HG03060 (cell line): ENCODE measurements around the gene POLR3GL.
"Not testable (repeated sequence)": the region's sequence is repeated elsewhere in the genome, so short reads cannot be mapped to it uniquely, and the experiment has no call there.

Experiments used
- ATAC-seq: cut with Tn5 transposase; IDR thresholded peaks from one replicate; pipeline ENCODE4 v1.9.1; 2021; ENCODE audit warnings: low read depth, moderate number of reproducible peaks; ENCODE audit not compliant: unreplicated experiment

The POLR3GL gene, protein sequence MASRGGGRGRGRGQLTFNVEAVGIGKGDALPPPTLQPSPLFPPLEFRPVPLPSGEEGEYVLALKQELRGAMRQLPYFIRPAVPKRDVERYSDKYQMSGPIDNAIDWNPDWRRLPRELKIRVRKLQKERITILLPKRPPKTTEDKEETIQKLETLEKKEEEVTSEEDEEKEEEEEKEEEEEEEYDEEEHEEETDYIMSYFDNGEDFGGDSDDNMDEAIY

DNA sequence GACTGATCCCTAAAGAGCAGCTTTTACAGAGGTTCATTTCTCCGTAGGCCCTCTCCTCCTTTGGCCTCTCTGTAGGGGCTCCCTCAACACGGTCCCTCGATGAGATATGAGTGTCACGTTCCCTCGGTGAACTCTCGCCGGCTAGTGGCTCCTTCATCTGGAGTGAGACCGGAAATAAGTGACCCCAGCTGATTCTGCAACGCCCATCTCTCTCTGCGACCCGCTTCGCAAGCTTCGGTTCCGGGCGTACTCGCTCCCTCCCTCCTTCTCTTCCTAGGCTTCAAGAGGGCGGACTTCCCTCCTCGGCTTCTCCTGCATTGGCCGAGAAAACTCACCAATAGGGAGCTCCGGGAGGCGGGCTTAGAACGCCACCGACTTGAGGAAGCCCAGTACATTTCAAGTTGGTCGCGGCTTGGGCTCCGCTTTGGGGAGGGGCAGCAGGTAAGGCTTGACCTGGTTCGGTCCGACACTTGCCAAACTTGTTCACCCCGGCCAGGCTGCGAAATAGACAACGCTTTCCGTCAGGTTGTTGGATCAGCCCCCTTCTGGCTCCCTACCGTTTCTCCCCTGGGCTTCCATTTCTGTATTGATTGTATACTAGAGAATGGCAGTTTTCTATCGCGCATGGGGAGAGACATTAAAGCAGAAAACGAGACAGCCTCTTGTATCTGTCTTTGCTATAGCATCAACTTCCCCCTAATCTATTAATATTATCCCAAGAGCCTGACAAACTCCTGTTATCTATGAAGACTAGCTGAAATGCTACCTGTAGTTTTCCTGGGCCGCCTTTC lies at the start of gene POLR3GL, which contains the start of gene ANKRD34A:
POLR3GL (plus strand) TSS at position 363 of the 791 bp plus-strand sequence. CDS start 10,176 bp downstream, outside the sequence.
ANKRD34A (minus strand) TSS at position 248 of the 791 bp plus-strand sequence. CDS start 2,816 bp downstream, outside the sequence.
- ATAC-seq = peak; percentile 61

DNA sequence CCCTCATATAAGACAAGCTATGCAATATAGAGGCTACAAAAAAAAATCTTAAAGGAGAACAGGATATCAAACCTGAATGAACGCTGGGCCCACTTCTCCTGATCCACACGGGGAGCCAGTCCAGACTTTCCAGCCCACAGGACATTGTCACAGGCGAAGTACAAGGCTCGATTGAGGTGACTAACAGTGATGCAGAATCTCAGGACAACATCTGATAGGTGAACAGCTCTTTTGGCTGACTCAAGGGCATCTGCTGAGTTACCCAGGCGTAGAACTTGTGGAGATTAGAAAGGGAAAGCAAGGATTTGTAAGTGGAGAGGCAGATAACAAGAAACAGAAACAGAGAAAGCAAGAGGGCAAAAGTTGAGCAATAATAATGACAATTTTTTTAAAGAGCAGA lies 47.7 kb upstream of the POLR3GL start:
- no peak for ATAC-seq

DNA sequence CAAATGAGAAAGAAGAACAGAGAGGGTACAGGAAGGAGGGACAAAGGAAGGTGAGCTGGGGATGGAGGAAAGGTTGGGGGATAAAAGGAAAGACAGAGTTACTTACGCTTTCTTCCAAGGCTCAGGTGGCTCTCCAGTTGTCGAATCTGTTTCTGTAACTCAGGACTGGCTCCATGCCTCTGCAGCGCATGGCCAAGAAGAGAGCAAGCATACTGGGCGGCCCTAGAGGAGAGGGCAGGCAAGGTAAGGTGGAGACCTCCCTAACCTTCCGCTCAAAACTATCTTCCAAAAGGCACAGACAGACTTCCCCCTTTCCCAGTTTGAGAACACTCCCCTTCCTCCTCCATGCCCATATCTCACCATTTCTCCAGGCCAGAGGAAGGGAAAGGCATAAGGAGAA lies 46.9 kb upstream of the POLR3GL start:
- no peak for ATAC-seq

DNA sequence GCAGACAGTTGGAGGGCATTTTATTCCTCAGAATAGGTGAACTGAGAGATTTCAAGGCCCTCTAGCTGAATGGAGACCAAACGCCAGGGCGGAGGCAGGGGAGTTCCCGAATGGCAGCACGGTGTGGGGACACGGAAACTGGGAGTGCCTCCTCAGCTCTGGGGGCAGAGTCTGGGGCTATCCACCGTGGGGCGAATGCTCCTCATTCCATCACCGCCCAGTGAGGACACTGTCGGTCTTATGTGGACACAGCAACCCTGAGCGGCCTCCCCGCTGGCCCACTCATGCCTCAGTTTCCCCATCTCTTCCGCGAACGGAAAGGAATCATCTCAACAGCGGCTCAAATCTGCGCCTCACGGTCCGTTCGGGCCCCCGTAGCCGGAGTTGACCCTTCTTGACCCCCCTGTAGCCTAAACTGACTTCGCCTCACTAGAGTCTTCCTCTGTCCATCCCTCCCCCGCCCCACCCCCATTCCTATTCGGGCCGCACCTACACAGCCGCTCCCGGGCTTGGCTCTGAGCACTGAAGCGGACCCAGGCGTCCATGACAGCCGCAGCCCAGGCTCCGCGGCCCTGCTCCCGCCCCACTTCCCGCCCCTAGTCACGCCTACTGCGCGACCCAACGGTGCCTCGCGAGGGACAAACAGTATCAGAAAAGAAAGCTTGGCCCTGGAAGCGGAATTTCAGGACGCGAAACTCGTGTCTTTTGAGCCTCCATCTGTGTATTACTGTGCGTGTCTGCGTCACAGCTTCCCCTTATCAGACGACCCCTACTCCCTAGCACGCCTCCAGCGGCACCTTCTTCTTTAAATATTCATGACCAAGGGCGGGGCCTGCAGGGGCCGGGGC lies 46.1 kb upstream of the POLR3GL start, which contains the start of gene PEX11B:
PEX11B (minus strand) TSS at position 574 of the 848 bp plus-strand sequence; CDS start at position 545, 29 bp downstream.
- peak; percentile 51 for ATAC-seq

DNA sequence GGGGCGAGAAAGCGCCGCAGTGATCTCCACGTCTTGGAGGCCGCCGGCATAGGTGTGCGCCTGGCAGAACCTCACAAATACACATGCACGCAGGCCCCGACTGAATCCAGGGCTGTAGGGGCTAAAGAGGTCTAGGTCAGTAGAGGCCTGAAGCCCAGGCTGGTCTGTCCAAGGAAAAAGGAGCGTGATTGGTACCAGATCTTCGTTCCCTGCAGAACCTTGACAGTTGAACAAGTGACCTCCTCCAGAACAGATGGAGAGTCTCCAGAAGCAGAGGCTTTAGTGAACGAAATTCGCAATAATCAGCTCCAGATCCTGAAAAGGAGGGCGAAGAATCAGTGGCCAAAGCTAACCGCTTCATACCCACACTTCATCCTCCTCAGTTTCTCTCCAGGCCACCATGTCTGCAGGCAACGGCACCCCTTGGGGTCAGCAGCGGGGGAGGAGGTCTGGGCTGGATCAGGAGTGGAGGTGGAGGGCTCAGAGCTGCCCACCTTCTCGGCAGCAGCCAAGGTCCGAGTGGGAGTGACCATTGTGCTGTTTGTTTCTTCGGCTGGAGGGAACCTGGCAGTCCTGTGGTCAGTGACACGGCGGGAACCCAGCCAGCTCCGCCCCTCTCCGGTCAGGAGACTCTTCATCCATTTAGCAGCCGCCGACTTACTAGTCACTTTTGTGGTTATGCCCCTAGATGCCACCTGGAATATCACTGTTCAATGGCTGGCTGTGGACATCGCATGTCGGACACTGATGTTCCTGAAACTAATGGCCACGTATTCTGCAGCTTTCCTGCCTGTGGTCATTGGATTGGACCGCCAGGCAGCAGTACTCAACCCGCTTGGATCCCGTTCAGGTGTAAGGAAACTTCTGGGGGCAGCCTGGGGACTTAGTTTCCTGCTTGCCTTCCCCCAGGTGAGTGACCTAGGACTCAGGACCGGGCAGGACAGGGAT lies 45.2 kb upstream of the POLR3GL start:
- ATAC-seq = no peak

DNA sequence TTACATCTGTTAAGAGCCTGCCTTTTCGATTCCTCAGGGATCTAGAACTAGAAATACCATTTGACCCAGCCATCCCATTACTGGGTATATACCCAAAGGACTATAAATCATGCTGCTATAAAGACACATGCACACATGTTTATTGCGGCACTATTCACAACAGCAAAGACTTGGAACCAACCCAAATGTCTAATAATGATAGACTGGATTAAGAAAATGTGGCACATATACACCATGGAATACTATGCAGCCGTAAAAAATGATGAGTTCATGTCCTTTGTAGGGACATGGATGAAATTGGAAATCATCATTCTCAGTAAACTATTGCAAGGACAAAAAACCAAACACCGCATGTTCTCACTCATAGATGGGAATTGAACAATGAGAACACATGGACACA lies 44.2 kb upstream of the POLR3GL start:
- not testable (repeated sequence) for ATAC-seq

DNA sequence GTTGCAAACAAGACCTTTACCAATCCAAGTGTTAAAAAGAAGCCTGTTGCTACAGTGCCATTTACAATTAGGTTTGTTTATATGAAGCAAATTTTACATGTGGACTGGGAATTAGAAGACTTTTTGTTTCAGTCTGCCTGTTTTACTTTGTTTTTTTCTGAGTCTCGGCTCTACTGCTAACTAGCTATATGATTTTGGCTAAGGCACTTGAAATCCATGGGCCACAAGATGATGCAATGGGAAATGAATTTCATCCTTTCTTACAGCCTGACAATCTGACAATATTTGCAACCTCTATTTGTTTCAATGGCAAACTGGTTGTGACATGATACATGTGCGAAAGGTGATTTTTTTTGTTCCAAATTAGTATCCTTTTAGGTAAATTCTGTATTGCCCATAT lies 42.2 kb upstream of the POLR3GL start:
- ATAC-seq = no peak

DNA sequence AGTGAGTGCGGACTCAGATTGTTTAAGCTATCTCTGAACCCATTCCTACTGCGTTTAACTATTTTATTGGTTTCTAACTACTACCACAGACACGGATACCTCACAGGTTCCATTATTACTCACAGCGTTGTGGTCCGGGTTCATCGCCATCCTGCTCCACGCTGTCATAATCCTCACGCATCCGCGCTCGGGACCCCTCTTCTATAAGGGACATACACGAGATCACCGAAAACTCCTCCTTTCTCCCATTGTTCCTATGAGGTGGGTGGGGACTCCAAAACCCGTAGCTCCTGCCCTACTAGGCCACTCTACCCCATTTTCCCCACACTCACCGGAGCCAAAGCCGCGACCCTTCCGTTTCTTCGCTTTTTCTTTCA lies 37.8 kb upstream of the POLR3GL start:
- ATAC-seq = no peak

DNA sequence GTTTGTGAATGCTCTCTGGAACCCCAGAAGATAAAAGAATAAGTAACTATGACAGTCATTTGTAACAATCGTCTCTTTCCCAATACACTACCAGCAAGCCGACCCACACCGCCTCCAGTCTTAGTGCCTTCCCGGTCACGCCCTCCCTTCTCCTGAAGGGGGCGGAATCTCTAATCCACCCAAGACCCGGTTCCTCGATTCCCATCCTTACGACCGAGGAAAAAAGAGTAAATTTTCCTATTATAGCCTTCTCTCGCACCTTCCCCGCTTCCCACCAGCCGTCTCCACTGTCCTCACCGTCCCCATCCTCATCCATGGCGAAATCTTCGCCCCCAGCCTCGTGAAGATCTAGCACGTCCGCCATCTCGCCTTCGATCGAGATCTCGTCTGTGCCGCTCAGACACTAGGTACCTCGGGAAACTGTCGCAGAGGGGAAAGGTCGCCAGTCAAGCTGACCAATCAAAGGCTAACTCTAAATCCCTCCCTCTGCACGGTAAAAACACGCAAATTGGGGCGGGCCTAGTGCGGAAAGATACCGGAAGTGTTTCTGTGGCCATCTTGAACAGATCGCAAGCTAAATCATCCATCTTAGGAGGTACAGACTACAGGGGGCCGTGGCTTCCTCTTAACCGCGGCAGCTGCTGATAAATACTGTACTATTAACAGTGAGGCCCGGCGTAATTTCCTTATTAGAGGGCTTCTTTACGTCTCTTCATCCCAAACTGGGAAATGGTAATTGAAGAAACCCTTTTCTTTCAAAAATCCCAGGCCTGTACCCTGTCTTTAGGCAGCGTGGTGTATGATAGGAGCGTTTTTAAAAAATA lies 37.2 kb upstream of the POLR3GL start, which contains the start of gene RBM8A:
RBM8A (minus strand) TSS at position 422 of the 824 bp plus-strand sequence; CDS start at position 364, 58 bp downstream.
- ATAC-seq = peak; percentile 93

DNA sequence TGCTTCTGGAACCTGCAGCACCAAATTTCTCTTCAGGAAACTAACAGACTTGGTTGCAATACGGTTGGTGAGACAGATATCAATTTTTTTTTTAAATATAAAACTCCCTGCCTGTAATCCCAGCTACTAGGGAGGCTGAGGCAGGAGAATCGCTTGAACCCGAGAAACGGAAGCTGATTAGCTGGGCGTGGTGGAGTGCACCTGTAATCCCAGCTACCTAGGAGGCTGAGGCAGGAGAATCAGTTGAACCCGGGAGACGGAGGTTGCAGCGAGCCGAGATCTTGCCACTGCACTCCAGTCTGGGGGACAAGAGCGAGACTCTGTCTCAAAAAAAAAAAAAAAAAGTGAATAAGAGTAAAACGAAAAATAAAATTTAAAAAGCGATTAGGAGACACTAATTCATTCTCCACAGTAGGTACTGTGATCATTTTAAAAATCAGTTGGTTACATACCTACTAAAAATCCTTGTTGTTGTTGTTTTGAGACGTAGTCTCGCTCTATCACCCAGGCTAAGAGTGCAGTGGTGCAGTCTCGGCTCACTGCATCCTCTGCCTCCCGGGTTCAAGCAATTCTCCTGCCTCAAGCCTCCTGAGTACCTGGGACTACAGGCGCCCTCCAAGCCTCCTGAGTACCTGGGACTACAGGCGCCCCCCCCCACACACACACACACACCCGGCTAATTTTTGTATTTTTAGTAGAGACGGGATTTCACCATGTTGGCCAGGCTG lies 36.4 kb upstream of the POLR3GL start:
- no peak for ATAC-seq

DNA sequence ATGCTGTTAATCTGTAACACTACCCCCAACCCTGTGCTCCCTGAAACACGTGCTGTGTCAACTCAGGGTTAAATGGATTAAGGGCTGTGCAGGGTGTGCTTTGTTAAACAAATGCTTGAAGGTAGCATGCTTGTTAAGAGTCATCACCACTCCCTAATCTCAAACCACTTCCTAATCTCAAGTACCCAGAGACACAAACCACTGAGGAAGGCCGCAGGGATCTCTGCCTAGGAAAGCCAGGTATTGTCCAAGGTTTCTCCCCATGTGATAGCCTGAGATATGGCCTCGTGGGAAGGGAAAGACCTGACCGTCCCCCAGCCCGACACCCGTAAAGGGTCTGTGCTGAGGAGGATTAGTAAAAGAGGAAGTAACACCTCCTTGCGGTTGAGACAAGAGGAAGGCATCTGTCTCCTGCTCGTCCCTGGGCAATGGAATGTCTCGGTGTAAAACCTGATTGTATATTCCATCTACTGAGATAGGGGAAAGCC lies 31.9 kb upstream of the POLR3GL start:
- not testable (repeated sequence) for ATAC-seq

DNA sequence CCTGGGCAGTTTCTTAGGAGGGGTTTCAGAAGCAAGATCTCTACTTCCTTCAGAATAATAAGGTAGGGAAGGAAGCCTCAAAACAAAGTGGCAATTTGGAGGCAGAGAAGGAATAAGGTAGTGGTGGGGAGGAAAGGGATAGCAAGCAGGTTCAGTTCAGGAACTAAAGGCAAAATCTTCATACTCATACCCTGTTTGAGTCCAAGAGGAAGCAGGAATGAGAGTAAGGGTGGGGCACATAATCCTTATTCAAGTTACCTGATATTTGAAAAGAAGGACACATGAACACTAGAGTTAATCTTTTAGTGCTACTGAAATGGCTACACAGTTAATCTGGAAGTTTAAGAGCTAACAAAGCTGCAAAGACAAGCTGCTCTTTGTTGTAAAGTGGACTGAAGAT lies 28.8 kb upstream of the POLR3GL start:
- ATAC-seq = no peak

DNA sequence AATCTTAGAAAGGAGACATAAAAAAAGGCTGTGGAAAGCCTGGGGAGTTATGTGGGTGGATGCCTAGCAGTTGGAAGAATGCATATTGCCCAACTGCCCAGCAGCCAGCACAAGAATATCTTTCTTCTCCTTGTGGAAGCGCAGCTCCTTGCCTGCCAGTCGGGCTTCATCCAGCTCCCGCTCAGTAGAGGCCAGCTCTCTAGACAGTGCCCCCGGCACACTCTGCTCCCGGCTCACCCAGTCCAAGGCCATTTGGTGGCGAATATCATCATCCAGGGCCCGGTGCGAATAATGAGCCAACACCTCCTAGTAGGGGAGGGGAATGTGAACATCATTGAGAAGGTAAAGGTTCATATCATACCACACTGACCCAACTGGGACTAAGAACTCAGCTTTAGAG lies 28.2 kb upstream of the POLR3GL start:
- no peak for ATAC-seq

DNA sequence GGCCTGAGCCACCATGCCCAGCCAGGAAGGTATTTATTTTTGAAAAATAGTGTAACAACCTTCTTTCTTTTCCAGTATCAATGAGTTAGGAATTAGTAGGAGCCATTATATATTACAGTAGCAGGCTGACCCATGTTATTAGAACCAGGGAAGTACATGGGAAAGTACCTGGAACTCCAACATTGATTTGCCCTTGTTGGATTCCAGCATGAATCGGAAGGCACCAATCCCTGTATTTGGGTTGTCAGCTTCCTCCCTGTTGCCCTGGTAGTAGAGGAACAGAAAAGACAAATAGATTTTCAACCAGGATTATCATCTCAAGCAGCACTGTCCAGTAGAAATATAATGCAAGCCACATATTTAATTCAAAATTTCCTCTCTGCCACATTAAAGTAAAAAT lies 27.1 kb upstream of the POLR3GL start:
- ATAC-seq = no peak

DNA sequence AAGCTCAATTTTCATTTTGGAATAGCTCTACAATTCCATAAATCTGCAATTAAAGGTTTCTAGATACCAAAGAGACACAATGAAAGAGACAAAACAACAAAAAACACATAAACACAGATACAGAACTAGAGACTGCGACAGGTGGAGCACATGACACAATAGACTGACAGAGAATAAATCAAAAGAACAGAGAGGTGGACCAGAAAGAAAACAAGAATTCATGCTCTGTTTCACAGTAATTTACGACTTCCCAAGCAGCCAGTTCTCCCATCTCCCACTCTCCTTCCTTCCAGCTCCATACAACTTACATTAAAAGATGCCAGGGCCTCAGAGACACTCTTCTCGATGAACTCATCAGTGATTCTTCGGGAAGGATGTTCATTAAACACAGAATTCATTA lies 22.1 kb upstream of the POLR3GL start:
- no peak for ATAC-seq

DNA sequence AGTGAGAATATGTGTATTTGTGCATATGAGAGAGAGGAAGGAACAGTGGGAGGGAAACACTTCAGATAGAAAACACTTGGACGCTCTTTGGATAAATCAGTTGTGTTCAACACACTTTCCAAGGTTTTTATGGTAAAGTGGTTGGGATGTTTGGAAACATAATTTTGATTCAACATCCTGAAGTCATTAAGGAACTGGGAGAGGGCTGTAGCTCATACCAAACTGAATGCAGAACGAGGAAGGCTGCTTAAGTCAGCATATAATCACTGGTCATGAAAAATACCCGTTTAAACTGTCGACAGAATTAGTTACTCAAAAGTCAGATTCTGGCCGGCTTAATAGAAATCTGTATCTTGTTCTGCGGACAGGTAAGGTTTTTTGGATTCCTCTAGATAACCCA lies 21.6 kb upstream of the POLR3GL start:
- ATAC-seq = no peak

DNA sequence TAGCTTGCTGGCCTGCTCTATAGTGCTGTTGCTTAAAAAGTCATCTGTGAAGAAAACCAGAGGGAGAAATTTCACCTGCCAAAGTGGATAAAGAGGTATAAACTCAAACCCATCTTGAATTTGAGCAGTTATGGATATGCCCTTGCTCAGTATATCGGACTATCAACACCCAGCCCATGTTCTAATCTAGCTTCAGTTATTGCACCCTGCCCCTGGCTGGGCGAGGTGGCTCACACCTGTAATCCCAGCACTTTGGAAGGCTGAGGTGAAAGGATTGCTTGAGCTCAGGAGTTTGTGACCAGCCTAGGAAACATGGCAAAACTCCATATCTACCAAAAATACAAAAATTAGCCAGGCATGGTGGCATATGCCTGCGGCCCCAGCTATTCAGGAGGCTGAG lies 20.0 kb upstream of the POLR3GL start:
- no peak for ATAC-seq

DNA sequence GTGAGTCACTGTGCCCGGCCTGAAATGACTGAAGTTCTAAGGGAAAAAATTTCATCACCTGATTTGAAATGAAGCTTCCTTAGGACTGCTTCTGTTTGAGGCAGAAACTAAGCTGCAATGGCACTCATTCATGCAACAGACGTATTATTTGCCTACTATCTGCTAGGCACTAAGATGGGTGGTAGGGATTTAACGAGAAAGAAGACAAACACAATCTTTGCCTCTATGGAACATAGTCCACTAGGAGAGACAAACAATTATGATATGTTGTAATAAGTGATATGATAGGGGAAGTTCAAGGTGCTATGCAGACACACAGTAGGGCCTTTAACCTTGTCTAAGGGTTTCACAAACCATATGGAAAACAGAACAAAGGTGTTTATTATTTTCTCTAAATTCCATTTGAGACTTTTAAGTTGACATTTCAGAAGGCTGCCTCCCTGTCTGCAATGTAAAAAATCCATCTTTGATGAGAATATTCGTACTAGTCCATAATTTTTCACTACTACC lies 18.0 kb upstream of the POLR3GL start:
- no peak for ATAC-seq
